Measurements from ENCODE around the gene LZIC. TPM values are rescaled to one million over a fixed set of nuclear protein-coding genes. Genes with fewer than 3 reads are reported as not detected.
A peak's percentile ranks its signal among the peaks of the same experiment; 100 is the strongest.

The LZIC gene
- total RNA-seq, 2 donors from 2014 or later, result 31.5 to 34.1 TPM

DNA sequence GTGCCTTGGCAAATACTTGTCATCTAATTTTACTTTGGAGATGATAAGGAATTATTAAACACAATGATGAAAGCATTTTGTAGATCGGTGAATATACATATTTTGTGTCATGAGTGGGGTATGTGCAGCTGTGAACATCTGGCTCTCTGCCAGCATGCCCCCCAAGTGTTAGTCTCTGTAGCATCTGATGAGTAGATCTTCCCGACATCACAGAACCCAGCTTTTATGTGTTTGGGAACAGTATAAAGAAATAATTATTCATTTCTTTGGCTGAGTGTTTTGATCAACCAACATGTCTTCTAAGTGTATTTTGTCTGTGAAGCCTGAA, 28.6 kb downstream of the LZIC start:
- no peak for DNase-seq (ENCODE audit: low spot score)
- intact Hi-C loops (cut with DNase I), result no loop called here

DNA sequence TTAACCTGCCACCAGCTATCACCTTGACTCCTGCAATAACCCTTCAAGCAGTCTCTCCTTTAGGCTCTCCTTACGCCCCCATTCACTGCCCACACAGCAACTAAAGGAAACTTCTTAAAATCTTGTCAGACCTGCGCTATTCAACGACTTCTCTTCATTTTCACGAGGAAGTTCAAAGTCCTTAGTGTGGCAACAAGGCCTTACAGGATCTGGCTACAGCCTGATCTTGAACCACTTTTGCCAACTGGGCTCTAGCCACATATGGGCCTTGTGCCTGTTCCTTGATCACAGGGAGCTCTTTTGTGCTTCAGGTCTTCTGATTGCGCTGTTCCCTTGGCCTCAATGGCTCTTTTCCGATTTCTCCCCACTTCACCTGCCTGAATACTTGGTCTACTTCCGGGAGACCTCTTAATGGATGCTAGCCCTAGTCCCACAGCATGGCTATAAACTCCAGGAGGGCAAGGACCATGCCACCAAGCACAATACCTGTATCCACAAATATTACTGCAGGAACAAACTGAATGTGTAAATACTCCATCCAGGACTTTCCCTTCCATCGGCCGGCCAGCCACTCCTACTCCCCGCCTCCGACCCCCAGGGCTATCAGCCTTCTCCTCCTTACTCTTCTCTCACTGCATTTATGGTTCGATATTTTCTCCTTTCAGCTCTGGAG, 30.8 kb downstream of the LZIC start:
- intact Hi-C loops (cut with DNase I), result no loop called here
- no peak for DNase-seq (ENCODE audit: low spot score)

DNA sequence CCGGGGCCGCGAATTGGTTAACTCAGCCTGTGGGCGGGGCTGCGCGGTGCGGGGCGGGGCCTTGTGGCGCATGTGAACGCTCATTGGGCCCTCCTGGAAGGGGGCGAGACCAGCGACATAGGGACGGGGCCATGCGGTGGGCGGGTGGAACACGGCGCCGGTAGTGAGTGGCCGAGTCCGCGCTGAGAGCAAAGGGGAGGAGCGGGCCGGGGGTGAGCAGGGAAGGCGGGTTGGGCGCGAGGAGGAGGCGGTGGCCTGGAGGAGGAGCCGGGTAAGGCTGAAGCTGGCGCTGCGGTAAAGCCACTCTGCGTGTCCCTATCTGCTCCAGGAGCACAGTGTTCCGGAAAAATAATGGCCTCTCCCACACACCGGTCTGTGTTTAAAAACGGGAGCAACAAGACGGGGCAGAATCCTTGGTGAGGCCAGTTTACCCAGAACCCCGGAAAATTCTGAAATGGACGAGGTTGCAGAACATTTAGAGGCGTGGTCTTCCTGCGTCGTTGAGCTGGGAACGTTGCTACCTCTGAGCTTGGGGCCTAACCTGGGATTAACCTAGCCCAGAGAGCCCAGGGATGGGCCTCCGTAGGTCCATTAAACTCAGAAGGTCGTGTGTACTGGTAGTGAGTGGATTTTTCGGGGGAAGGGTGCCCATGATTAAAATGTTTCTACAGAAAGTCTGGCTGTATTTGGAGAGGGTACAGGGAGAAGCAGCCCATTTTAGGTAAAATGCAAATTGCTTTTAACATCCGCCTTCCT, 32.6 kb downstream of the LZIC start:
- intact Hi-C loops (cut with DNase I), result no loop called here
- DNase-seq (ENCODE audit: low spot score), result peak; percentile 100

DNA sequence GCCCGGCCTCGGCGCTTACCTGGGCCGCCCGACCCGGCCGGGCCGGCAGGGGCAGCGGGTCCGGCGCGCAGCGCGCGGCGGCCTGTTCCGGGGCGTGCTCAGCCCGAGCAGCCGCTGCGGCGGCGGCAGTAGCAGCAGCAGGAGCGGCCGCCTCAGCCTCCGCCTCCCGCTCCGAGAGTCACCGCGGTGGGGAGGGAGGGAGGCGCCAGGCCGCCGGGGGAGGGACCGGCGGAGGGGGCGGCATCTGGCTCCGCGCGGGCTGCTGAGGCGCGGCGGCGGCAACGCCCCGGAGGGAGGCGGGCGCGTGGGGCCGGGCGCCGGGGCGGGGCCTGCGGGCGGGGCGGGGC, 33.1 kb downstream of the LZIC start, which contains the start of gene CTNNBIP1:
Gene CTNNBIP1, minus strand, starts transcription at position 194 of the 347 bp plus-strand sequence. CDS start 38,205 bp downstream, outside the sequence.
- no peak for DNase-seq (ENCODE audit: low spot score)
- intact Hi-C loops (cut with DNase I), result no loop called here

DNA sequence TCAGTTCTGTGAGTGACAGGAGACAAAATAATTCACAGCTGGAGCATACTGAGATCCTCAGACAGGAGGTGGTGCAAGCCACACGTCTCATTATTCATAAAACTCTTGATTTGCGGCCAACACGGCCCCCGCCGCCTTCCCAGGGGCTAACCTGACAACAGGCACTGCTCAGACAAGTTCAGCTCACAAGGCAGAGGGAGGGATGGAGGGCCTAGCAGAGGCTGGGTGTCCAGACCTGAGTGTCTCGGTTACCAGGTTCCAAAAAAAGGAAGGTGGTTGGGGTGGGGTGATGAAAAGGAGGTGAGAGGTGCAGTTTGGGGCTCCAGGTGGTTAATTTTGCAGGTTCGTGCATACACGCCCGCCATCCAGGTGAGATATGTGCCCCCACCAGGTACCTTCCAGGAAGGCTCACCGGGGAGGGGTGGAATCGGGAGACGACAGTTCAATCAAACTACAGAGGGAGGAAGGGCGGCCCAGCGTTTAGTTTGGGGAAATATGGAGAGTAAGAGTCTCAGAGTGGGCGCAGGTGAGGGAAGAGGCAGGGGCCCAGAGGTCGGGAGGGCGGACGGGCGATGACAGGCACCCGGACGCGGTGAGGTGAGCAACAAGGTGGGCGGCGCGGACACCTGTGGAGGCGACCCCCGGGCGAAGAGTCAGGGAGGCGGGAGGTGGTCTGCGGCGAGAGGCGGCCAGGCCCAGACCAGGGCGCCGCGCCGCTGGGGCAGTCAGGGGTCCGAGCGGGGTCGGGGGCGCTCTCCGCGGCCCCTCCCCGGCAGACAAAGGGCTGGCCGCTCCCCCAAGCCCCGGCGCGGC, 33.8 kb downstream of the LZIC start:
- DNase-seq (ENCODE audit: low spot score), result peak; percentile 83
- intact Hi-C loops (cut with DNase I), result no loop called here

DNA sequence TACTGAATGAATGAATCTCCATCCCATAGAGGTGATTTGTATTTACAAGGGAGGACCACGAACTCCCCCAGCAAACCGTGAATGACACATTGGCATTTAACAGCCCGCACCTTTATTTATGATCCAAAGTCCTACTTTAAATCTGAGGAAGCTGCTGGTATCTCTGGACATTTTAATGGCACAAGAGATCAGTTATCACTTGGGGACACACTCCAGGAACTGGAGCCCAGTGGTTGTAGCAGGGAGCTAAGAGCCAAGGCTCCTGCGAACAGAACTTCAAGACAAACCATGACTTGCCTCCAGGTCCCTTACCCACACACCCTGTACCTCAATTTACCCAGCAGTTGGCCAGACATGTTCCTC, 34.3 kb downstream of the LZIC start:
- DNase-seq (ENCODE audit: low spot score), result no peak
- intact Hi-C loops (cut with DNase I), result no loop called here

DNA sequence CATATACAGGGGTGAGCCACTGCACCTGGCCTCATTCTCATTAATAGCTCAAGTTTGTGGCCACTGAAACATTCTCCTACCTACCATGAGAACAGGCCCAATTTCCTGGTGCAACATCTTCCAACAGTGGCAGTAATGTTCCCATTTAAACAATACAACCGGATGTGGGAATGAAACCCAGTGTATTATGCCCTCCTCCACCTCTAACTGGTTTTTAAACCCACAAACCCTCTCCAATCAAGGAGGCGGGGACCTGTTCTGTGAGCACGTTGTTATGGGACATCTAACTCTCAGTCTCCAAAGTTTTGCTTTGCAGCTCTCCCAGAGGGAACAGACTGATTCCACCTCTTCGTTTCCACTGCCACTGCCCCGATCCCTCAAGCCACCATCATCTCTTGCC, 35.8 kb downstream of the LZIC start:
- intact Hi-C loops (cut with DNase I), result no loop called here
- no peak for DNase-seq (ENCODE audit: low spot score)

DNA sequence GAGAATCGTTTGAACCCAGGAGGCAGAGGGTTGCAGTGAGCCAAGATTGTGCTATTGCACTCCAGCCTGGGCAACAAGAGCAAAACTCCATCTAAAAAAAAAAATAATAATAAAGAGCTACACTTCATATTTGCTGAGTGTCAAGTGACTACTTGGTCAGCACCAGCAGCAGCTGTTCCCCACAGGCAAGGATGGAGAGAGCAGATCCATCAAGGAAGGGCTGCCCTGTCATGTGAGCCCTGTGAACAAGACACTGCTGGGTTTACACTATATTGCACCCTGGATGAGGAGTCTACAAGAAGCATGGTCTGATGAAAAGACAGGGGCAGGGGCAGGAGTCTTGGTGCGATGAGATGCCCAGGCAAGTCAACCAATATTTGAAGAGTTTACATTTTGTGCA, 36.7 kb downstream of the LZIC start:
- intact Hi-C loops (cut with DNase I), result no loop called here
- no peak for DNase-seq (ENCODE audit: low spot score)

DNA sequence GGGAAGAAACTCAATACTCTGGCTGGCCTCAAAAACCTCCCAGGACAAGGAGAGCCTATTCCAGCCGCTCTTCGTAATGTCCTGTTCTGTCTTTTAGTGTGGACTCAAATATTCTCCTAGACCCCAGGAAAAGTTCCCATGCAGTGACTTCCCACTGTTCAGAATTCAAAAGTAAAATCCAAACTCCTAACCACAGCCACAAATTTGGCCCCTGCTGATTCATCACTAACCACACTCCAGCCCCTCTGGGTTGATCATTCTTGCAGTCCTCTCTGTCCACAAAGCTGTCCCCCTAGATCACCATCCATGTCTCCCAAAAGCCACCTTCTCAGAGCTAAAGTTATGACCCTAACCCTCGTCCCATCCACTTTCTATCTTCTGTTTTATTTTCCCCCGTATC, 38.2 kb downstream of the LZIC start:
- DNase-seq (ENCODE audit: low spot score), result no peak
- intact Hi-C loops (cut with DNase I), result no loop called here

DNA sequence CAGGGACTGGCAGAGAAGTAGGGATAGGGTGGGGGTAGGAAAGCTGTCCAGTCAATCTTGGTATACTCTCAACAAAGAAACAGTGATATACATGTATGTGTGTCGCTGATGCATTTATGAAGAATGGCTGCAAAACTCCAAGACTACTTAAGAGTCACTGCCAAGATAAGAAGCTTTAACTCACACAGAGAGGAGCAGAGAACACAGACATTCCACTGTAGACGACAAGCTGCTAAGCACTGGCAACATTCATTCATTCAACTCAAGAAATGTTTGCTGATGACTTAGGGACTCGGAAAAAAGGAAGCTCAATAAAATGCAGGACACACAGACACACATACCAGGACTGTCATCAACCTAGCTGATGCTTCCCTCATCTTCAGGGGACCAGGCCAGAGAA, 38.6 kb downstream of the LZIC start:
- peak; percentile 17 for DNase-seq (ENCODE audit: low spot score)
- intact Hi-C loops (cut with DNase I), result no loop called here

DNA sequence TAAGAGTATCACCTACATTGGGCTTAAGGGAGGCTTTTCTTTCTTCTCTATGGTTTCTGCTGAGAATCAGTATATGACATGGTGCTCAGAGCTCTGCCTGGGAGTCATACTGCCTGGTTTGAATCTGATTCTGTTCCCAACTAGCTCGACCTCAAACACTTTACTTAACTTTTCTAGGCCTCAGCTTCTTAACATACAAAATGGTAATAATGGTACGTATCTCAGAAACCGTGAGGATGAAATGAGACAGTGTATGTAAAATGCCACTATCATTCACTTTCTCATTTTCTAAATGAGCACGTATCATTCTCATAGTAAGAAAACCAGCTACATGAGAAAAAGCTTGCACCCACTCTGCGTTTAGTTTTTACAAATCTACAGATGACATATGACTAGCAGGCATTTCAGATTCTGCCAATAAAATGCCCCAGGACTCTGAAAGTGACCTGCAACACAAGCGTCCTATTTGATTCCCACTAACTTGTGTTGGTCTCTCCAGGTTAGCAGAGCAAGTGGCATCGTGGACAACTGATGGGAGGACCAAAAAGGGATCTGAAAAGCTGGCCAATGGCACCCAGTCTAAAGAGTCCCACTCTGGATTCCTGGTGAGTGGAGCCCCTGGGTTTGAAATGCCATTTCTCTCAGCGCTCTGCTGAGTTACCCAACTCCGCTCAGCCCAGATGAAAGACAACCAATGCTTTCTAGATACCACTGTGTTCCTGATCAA, 39.2 kb downstream of the LZIC start:
- intact Hi-C loops (cut with DNase I), result no loop called here

DNA sequence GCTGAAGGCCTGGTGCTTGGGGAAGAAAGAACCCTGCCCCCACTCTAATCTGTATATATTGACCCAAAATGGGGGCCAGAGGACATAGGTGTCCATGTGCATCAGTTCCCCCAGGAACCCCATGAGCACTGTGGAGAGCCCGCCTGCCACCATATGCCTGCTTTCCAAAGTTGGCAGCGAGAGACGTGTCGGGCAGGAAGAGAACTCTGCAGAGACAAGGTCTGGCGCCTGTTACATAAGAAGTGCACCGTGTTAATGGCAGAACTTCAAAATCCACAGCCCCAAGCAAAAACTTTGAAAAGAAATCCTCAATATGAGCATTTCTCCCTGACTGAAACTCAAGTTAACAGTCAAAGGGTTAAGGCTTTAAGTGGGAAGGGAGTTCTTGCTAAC, 41.1 kb downstream of the LZIC start:
- intact Hi-C loops (cut with DNase I), result no loop called here
- DNase-seq (ENCODE audit: low spot score), result peak; percentile 29

More for the DNA sequence above, 39.2 kb downstream of the LZIC start:
- DNase-seq (ENCODE audit: low spot score), result peak; percentile 66

DNA sequence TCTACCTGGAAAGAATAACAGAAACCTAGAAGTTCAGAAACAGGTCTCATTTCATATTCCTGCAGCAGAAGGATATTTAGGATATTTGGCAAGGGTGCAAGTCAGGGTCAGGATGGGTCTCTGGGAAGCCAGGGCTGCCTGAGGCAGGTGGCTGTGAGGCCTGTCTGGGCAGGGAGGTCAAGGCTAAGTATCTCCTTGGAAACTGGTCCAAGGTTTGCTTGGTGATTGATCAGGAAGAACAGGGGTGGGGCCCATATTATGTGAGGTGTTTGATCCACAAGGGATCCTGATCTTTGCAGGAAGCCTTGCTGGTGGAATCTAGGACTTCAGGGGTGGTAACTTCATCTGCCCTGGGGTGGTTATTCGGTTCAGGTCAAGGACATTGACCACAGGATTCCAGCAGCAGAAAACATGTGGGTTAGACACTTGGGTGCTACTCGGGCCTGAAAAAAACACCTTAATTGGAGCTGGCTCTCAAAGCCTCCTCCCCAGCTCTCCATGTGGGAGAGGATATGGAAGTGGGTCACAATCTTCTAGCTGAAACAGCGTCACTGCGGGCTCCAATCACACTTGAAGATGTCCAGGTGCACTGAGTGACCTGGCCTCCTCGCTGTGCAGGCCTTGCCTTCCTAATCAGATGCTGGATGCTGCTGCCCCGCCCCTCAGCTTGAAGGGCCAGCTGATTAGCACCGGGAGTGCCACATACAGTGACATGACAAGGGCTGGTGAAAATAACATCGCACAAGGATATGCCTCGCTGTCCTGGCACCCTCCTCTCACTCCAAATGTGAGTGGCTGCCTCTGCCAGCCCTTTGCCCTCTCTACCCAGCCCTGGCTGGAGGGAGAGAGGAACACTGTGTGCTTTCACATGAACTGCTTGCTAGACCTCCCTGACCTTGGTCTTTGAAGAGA, 41.8 kb downstream of the LZIC start:
- intact Hi-C loops (cut with DNase I), result no loop called here
- peak; percentile 47 for DNase-seq (ENCODE audit: low spot score)

DNA sequence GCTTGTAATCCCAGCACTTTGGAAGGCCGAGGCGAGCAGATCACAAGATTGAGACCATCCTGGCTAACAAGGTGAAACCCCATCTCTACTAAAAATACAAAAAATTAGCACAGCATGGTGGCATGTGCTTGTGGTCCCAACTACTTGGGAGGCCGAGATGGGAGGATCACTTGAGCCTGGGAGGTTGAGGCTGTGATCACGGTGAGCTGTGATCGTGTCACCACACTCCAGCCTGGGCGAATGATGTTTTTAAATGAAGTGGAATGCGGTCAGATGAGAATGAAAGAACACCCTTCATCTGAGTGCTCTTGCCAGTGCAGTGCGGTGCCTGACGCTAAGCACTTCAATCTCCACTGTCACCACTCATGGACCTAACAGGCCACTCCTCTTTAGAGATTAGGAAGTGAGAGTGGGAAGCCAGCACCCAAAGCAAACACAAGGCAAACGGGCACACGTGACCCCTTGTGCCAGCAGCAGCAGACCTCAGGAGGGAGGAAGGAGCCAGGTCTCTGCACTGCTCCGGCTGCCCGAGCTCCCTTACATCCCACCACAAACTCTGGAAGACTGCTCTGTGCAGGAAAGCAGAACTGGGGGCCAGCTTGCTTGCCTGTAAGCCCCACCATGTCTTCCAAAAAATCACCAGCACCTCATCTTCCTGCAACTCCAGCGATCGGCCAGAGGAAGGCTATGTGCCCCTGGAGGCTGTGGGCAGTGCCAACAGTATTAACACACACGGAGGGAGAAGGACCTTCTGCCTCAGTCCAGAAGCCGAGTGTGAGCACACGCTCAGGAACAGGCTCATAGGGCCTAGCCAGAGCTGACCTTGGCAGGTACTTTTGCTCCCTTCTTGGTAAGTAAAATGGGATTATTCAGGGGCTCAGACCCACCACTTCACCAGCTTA, 42.8 kb downstream of the LZIC start:
- peak; percentile 84 for DNase-seq (ENCODE audit: low spot score)
- intact Hi-C loops (cut with DNase I), result no loop called here

DNA sequence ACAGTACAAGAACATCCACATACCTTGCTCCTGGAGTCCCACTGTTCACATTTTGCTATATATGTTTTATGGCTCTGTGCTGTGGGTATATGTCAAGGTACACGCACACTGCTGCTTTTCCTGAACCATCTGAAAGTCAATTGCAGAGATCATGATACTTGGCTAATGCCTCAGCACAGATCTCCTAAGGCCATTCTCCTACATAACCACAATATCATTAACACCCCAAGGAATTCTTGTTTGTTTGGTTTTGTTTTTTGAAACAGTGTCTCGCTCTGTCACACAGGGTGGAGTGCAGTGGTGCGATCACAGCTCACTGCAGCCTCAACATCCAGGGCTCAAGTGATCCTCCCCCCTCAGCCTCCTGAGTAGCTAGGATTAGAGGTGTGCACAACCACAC, 49.1 kb downstream of the LZIC start:
- peak; percentile 30 for DNase-seq (ENCODE audit: low spot score)
- intact Hi-C loops (cut with DNase I), result no loop called here

DNA sequence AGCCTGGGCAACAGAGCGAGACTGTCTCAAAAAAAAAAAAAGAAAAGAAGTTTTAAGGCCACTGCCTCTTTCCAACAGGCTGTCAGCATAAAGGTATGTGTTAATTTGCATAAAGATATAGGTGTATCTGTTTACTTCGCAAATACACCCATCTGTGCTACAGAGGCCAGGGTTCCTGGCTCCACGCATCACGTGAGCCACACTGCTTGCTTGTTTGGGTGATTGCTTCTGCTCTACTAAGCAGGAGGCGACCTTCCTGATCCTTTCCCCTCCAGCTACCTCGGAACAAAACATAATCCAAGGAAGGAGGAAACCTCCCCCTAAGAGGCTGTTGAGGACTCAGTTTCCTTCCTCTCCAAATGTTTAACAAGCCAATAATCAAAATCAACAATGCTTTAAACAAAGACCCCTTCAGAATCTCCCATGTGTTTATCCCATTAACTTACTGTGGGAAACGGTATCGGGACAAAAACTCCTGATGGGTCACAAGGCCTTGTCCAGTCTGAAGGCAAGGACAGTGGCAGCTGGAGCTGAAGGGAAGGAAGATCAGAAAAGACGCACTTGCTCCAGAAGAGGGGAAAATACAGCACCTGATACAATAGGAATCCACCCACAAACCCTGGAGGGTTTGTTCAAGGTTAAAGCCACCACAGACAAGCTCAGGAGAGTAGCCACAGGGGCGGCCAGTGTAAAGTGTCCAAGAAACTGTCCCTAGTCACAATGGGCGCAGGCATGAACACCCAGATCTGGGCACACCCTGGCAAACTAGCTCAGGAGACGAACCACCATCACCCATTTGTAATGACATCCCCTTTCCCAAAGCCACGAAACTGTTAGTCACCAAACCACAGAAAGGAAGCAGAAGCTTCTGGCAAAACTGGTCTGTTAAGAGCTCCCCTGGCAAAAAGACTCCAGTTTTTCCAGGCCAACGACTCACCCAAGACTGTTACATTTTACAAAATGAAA, 50.3 kb downstream of the LZIC start:
- intact Hi-C loops (cut with DNase I), result no loop called here
- peak; percentile 32 for DNase-seq (ENCODE audit: low spot score)

DNA sequence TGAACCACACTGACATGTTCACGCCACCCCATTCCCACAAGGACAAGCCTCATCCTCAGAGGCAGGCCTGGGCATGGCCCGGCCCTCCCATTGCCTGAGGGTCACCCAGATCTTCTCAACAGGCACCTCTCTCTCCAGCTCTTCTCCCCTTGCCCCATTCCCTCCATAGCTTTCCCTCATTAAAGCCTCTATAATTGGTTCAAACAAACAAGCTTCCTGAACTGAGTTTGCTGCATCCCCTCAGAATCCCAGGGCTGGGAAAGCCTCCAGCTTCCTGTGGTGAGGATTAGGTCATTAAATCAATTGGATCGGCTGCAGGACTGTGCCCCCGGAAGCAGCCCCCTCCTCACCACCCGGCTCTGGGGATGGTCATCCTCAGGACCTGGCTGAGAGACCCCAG, 52.0 kb downstream of the LZIC start:
- intact Hi-C loops (cut with DNase I), result no loop called here
- no peak for DNase-seq (ENCODE audit: low spot score)
